Measurements from ENCODE around the gene SH3BGRL2.
"Not testable (repeated sequence)": the region's sequence is repeated elsewhere in the genome, so short reads cannot be mapped to it uniquely, and the experiment has no call there.

Gene SH3BGRL2

DNA sequence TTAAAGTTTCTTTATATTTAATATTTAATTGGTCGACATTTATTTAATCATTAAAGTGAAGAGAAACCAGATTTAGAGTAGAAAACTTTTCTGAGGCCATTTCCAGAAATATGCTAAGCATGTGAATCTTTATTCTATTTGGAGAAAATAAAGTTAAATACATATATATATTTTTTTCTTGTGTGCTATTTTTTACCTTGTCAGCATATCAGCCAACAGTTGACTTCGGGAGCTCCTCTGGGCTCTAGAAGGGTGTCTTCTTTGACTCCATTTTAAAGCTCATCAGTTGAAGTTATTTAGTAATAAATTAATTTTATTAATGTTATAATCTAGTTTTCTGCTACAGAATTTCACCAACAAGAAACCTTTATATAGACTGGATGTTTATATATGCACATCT lies 73.1 kb downstream of the SH3BGRL2 start:
- no peak for DNase-seq

DNA sequence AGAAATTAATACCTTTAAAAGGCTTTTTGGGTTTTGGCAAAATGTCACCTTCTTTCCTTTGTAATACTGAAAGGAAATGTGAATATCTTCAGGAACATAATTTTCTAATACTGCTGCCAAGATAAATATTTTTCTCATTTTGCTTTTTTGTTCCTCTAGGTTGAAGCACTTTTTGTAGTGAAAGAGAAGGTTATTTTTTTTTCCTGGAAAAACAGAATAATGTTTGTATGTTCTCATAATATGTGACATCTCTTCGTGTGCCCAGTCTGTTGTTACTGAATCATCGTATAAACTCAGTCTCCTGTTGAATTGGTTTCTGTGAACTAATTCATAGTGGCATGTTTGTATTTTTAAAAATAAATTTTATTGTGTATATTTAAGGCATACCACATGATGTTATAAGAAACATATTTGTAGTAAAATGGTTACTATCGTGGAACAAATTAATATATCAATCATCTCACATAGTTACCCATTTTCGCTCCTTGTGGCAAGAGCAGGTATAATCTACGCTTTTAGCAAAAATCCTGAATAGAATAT lies 74.4 kb downstream of the SH3BGRL2 start:
- DNase-seq: no peak

DNA sequence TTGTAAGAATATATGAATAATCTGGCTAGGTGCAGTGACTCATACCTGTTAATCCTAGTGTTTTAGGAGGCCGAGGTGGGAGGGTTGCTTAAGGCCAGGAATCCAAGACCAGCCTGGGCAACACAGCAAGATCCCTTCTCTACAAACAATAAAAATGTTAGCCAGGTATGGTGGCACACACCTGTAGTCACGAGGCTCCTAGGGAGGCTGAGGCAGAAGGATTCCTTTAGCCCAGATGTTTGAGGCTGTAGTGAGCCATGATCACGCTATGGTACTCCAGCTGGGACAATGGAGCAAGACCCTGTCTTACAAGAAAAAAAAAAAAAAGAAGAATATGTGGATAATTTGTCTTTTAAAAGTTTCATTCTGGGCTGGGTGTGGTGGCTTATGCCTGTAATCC lies 75.4 kb downstream of the SH3BGRL2 start:
- no peak for DNase-seq

DNA sequence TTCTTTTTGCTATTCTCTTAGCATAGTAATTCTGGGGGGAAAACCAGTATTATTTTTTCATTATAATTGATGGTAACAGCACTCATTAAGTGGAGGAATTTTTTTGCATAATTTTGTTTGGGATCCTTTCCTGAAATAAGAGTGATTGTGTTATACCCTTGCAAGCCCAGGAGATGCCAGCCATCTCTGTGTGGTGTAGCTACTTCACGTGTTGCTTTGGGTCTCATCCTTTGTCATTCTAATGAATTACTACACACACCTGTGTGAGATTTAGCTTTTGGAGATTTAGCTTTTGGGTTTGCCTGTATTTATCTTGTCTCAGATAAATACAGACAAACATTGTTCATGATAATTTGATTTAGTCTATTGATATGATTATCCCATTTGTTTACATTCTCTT lies 76.5 kb downstream of the SH3BGRL2 start:
- no peak for DNase-seq

DNA sequence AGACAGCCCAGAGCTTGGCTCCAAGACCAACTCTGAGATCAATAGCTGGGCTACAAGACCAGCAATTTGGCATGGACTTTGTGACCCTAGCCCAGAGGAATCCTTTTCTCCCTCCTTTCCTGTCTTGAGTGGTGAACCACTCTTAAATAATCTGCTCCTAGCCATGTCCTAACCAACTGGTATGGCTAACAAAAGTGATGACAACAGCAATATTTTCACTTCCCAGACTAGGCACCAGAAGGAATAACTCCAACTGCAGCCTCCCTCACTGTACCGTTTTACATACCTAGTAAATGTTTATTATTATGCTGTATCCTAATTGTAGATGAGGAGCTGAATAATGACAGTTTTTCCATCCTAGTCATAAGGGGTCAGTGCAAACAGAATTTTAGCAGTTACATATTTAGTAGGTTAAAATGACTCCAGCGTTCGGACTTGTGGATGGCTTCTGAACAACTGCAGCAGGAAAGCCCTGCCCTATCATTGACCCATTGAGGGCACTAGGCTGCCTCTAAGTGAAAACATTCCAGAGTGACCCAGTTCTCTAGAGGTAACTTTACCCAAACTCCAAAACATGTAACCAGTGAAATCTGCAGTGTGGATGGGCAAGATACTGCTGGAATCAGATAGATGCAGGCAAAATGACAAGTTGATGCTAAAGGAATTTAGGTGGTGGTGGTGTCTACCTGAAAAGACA lies 77.1 kb downstream of the SH3BGRL2 start:
- no peak for DNase-seq

DNA sequence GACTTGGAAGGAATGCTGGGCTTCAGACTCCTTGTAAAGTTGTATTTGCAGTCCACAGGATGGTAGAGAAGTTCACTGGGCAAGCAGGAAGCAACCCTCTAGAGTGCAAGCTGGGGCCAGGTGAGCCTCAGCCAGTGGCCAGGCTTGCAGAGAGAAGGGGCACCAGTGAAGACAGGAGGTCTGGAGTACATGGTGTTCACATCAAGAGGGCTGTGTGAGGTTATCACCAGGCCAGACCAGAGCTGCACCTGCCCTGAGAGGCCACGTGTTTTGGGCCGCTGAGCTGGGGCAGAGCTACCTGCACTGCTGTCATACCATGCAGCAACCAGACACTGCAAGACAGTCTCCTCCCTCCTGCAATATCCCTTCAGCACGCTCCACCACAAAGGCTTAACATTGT lies 79.0 kb downstream of the SH3BGRL2 start:
- DNase-seq: no peak

DNA sequence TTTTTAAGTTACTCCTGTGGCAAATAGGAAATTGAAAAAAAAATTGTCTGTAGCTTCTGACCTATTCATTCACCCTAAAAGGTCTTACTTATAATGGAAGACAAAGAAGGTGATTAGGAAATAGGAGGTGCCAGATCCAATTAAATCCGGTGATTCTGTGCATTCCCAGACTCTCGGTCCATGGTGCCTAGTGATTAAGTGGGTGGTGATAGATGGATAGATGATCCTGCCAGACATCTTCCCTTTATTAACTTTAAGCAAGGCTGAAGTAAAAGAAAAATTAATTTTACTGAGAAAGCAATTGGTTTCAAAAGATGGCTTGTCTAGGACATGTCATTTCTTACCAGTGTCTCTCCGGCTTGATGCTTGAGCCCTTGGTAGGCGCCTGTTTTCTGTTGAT lies 80.0 kb downstream of the SH3BGRL2 start:
- DNase-seq: no peak

DNA sequence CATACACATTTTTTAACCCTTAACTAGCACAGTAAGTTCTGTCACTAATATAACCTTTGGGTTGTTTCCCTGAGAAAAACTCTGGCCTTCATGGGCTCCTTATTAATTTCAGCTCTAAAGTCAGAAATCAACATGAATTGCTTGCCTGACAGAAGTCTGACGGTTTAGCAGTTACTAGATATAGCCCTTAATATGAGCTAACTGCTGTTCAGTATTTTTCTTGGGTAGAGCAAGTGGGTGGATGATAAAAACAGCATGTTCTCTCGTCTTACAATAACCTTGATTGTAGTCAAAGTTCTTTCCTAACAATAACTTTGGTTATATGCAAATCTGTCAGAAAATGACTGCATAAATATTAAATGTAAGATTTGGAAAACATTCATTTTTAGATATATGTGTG lies 81.0 kb downstream of the SH3BGRL2 start:
- DNase-seq: no peak

DNA sequence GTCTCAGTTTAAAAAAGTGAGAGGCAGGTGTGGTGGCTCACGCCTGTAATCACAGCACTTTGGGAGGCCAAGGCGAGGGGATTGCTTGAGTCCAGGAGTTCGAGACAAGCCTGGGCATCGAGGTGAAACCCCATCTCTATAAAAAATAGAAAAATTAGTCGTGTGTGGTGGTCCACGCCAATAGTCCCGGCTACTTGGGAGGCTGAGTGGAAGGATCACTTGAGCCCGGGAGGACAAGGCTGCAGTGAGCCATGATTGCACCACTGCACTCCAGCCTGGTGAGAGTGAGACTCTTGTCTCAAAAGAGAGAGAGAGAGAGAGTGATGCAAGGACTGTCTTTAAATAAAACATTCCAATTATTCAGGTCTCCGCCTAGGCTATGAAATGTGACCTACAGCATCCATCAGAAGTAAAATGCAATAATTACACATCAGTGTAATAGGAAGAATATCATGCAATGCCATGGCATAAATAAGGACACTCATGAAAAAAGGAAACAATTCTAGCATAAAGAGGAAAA lies 81.5 kb downstream of the SH3BGRL2 start:
- DNase-seq: no peak

DNA sequence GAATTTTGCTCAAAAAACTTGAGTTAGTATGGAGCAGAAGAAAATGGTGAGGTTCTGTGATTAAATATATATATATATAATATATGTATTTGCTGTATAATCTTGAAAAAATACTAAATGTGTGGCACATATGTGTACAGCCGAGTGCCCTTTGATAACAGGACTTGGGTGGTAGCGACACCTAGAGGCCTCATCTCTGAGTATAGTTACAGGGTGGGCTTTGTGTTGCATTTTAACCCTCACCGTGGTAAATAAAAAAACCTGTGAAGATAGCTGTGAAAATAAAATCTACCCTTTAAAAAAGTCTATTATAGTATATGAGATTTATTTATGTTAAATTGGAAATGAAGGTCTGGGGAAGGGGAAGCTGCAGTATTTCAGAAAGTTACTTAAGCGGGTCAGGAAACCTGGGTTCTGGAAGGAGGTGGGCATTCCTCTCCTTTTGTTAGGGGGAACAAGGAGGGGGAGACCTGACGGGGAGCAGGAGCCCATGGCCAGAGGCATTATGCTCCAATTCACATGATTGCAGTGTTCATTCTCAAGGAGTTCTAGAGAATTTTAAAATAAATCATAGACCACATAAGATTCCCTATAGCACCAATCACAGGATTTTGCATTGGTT lies 82.7 kb downstream of the SH3BGRL2 start:
- DNase-seq: peak; percentile 12 to 54

DNA sequence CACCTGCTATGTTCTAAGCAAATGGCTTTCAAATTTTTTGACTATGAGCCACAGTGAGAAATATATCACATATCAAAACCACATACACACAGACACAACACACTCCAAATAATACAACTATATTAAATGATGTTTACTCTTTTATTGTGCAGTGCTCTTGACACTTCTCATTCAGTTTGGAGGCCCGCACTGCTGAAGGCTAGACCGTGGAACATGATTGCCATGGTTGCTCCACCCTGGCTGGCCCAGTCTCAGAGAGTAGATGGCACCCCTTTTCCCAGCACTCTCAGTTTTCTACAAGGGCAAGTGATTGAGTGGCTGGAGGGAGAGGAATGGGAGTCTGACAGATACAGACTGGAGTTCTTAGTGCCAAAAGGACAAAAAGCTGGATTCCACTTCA lies 86.9 kb downstream of the SH3BGRL2 start:
- DNase-seq: no peak

DNA sequence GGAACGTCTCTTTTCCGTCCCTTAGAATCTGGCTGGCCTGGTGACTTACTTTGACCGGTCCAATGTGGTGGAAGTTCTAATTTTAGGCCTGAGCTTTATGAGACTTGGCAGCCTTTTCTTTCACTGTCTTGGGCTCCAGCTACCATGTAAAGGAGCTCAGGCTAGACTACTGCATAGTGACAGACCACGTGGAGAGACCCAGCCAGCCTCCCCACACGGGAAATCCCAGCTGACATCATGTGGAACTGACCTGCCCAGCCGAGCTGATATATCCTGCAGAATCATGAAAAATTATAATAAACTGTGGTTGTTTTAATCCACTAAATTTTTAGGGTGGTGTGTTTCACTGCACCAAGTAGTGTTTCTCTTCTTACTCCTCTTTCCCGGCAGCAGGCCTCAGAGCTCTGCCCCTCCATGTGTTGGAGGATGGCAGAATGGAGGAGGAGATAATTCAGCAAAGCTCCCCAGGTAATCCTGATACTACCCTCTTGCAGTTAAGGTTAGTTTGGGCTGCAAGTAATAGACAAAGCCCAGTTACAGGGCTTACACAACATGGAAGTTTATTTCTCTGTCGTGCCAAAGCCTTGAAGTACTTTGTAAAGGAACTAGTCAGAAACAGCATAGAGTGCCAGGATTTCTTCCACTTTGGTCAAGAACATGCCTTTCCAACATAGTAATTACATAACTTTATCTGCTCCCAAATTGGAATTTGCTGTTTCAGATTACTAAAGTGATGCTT lies 87.5 kb downstream of the SH3BGRL2 start:
- DNase-seq: no peak

DNA sequence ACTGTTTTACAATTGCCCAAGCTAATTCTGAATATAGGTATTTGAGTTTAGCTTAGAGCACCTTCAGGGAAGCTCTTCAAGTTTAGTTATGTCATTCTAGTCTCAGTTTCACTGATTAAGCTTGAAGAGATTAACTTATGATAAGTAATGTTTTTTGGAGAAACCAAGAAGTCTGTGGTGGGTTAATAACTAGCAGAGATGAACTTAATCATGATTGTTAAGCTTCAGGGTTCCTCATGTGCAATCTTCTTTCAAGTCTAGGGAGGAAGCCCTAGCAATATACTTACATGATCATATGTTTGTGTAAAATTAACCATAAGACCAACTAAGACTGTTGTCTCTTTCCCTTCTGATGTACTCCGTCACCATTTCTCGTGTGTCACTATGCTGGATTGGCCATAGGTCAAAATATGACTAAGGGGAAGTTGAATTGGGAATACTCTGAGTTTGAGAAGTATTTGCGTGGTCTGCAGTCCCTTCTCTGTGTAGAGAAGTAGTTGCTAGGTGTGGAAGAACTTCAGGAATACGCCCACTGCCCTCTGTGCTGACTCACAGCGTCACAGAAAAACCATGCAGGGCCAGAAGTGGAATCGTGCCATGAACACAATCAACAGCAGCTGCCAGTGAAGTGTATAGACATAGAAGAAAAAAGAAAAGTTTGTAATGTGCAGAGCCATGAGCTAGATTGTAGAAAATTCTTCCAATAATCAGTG lies 88.3 kb downstream of the SH3BGRL2 start:
- DNase-seq: no peak

DNA sequence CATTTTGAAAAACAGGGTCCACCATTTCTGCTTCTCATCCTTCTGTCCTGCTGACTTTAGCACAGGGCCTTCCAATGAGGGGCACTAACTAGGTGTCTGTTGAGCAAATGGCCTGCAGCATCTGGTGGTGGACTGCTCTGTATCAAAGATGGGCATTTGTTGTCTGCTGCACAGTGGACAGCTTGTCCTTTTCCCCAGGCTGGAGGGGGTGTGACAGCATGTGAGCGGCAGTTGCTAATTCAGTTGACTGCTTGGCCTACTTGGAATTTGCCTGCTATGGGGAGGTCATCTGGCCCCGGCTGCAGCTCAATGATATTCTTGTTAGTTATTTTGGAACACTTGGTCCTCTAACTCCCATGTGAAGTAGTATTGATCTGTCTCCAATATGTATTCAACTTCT lies 93.7 kb downstream of the SH3BGRL2 start:
- no peak for DNase-seq

DNA sequence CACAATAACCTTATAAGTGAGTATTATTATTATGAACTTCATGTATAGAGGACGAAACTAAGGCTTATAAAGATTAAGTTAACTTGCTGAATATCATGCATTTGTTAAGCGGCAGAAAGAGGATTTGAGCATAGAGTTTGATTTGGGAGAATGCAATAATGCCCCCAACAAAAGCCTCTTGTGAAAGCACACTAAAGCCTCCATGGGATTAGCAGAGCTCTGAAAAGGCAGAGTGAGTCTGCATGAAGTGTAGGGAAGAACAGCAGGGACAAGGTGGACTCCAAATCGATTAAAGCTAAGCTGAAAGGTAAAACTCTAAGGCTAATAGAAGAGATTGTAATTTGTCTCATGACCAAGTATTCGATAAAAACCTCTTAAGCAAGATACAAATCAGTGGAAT lies 100.3 kb downstream of the SH3BGRL2 start:
- no peak for DNase-seq

DNA sequence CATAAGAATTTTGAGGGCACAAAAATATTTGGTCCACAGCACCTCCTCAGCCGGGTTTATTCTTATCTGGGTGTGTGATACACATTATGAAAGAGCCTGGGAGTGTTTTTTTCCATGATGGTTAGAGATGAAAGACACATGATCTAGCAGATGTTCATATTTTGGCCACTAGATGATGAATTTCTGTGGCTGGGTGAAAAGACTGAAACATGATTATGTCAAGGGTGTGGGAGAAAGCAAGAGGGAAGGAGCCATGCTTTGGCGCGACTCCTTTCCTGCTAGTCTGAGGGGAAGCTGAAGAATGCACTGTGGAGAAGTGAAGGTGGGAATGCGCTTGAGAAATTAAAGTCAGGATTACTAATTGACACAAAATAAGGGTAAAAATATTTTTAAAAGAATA lies 102.3 kb downstream of the SH3BGRL2 start:
- no peak for DNase-seq

DNA sequence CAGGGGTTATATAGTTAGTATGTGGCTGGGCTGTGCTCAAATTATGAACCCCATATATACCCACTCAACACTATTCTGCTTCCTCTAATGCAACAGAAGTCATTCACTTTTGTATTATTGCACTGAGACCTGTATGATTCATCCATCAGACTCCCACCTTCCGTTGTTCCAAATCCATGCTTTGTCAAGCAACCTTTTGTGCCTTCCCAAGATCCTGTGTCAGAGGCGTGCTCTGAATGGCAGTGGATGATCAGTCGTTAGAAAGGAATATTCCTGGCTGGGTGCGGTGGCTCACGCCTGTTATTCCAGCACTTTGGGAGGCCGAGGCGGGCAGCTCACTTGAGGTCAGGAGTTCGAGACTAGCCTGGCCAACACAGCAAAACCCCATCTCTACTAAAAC lies 103.2 kb downstream of the SH3BGRL2 start:
- DNase-seq: no peak

DNA sequence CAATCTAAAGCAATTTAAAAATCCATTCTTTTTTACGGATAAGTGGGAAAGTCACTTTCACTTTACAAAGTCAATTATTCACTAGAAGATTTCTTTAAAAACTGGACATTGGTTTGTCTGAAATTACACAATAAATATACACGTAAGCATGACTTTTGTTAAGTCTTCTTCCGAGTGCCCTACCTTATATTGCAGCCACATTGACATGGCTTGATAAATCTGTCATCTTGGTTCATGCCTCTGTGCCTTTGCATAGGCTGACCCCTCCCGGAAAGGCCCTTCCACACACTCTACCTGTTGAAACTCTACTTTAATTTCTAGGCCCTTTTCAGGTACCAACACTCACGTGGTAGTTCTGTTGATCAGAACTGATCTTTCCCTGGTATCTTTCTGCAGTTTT lies 104.1 kb downstream of the SH3BGRL2 start:
- DNase-seq: no peak

DNA sequence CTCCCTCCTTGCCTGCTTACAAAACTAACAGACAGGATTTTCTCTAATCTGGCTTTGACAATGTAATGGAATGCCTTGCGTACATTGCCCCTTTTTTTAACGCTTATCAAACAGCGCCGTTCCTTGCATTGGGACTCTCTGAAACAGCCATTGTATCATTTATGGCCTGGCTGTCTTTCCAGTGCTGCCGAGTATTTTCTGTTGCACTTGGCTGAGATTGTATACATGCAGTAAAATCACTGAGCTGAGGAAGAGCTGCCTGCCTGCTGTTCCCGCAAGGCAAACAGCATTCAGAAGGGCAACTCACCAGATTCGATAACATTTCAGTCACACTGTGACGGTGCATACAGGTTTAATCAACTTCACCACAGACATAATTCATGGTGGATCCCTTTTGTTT lies 106.0 kb downstream of the SH3BGRL2 start:
- DNase-seq: no peak

DNA sequence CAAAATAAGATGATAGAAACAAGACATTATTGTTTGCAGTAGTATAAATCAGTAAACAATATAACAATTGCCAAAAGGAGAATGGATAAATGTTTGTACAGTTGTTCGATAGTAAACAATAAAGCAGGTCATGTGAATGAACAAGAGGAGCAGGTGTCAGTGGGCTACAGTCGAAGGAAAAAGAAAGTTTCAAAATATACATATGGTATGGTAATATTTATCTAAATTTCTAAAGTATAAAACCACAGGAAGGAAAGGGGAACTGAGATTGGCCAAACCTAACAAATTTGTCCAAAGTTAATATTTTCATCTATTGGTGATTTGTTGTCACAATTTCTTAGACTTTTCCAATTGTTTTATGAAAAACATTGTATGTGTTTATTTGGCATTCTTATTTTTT lies 110.9 kb downstream of the SH3BGRL2 start:
- DNase-seq: no peak

DNA sequence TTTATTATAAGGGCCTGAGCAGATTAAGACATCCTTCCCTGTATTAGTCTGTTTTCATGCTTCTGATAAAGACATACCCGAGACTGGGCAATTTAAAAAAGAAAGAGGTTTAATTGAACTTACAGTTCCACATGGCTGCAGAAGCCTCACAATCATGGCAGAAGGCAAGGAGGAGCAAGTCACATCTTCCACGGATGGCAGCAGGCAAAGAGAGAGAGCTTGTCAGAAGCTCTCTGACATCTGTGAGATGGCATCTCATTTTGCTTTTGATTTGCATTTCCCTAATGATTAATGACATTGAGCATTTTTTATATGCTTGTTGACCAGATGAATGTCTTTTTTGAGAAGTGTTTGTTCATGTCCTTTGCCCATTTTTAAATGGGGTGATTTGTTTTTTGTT lies 114.2 kb downstream of the SH3BGRL2 start:
- not testable (repeated sequence) for DNase-seq

DNA sequence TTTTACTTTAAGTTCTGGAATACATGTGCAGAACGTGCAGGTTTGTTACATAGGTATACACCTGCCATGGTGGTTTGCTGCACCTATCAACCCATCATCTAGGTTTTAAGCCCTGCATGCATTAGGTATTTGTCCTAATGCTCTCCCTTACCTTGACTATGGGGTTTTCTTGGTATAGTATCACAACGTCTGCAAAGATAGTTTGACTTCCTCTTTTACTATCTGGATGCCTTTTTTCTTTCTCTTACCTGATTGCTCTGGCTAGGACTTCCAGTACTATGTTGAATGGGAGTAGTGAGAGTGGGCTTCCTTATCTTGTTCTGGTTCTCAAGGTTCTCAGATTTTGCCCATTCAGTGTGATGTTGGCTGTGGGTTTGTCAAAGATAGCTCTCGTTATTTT lies 115.2 kb downstream of the SH3BGRL2 start:
- not testable (repeated sequence) for DNase-seq

DNA sequence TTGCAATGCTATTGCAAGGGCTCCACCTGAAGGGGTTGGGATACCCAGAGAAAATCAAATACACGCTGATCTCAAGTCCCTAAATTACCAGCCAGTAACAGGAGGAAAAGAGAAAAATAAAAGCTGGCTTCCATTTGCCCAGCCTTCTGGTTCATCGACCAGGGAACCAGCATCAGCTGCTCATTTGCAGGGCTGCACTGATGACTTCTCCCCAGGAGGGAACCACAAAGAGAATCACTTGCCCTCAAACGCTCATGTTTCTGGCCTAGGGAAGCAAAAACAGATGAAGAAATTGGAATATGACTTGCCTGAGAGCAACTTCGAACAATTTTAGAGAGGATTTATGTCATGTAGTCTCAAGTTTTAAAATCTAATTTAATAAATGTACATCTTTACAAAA lies 119.7 kb downstream of the SH3BGRL2 start:
- no peak for DNase-seq

Data from activated CD4-positive, alpha-beta T cell treated with anti-CD3 and anti-CD28 coated beads for 4 hours (primary cell).